ENCODE measurements around the gene CDK7.

Gene CDK7

DNA sequence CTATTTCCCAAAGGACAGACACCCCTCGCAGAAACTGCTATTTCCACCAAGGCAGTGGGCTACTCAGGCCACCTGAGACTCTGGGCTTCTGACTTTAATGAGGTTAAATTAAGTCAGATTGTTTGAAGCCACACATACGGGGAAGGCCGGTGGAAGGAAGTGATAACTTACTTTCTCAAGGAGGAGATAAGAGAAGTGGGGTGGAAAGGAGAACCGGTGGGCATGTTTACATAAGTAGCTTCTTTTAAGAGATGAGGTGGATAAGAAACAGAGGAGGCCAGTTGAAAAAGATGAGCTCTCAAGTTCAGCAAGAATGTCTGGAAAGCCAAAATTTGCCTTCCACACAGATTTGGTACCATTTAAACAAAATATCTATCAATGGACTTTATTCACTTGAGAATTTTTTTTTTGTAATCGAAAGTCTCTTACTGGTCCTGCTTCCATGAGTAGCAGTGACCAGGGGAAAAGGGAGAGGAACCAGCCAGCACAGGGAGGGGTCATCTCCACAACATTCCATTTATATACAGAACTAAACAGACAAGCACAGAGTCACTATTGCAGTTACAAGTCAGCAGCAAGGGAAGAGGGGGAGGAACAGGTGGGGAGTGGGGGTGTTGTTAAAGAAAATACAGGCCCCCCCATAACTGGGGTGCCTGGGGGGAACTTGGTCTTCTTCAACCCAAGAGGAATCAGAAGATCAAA is 77.9 kb downstream of the CDK7 start:
- no peaks in the 10 kb centered on the region for H3K4me1 ChIP-seq (ENCODE audit: control insufficient read depth in 2 of 2, insufficient read depth in 1 of 2, low read depth in 1 of 2, low read length in 2 of 2)
- no peak overlapping the region for H4K91ac ChIP-seq (ENCODE audit: low read depth, low read length, poor library complexity)
- no peak overlapping the region for H3K18ac ChIP-seq (ENCODE audit: low read length)
- no peak overlapping the region for H3K27ac ChIP-seq (replicated peaks; ENCODE audit: low read length)
- no peaks in the 10 kb centered on the region for H3K36me3 ChIP-seq (replicated peaks in 1 of 2; ENCODE audit: control insufficient read depth in 2 of 2, insufficient read depth in 2 of 2, low read length in 2 of 2)
- no peak overlapping the region for H3K4ac ChIP-seq (ENCODE audit: low read length)
- no peaks in the 10 kb centered on the region for H3K27me3 ChIP-seq (ENCODE audit: control insufficient read depth in 3 of 3, insufficient read depth in 3 of 3, low read depth in 1 of 3, low read length in 3 of 3)
- peaks cover 0 to 2% of the 10 kb centered on the region in 2 donors for H3K9me3 ChIP-seq (replicated peaks in 1 of 2; ENCODE audit: control insufficient read depth in 2 of 2, insufficient read depth in 1 of 2, low read depth in 1 of 2, low read length in 2 of 2)
- no peak overlapping the region for H2BK15ac ChIP-seq (ENCODE audit: low read length)
- no peak overlapping the region for H3K4me2 ChIP-seq (ENCODE audit: insufficient read depth, low read length, poor library complexity, severe bottlenecking)
- H3K79me1 ChIP-seq (ENCODE audit: low read depth, low read length) = no peaks in the 10 kb centered on the region
- H2BK5ac ChIP-seq (ENCODE audit: low read length) = no peak overlapping the region
- H3K23ac ChIP-seq (ENCODE audit: low read depth, low read length, poor library complexity) = no peak overlapping the region
- WGBS, 2 donors (ENCODE audit: extremely low coverage in 2 of 2, insufficient read length in 2 of 2, insufficient replicate concordance in 1 of 2) = no CpG with 5 or more reads among the region's 5 CpGs
- H2AK5ac ChIP-seq (ENCODE audit: low read depth, low read length) = no peak overlapping the region
- H3K4me3 ChIP-seq (ENCODE audit: low read length in 2 of 2) = no peak overlapping the region
- H3K9ac ChIP-seq (ENCODE audit: low read depth, low read length, poor library complexity) = no peak overlapping the region
- no peak overlapping the region for H2BK120ac ChIP-seq (ENCODE audit: low read depth, low read length)
- no peak overlapping the region for H3K14ac ChIP-seq (ENCODE audit: low read length)
- no peak overlapping the region for H4K8ac ChIP-seq (ENCODE audit: low read depth, low read length)
- H2BK12ac ChIP-seq (ENCODE audit: low read length) = no peak overlapping the region
- DNase-seq (ENCODE audit: low spot score) = no peak
- peak overlapping the region; percentile 37 for H2AFZ ChIP-seq (ENCODE audit: low read length)

DNA sequence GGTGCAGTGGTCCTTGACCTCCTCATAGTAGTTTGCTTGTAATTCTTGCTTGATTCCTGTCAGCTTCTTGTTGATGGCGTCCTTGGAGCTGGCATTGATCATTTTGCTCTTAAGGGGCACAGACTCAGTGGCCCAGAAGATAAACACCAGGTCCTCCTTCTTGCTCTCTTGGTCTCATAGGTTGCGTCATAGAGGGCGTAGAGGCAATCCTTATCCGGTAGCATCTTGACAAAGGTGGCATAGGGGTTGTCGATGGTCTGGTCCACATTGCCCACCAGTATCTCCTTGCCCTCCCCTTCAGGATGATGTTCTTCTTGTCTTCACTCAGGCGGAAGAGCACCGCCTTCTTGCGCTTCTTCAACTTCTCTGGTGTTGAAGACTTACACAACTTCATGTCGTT is 78.7 kb downstream of the CDK7 start:
- Histone ChIP-seq H3K23ac (ENCODE audit: low read depth, low read length, poor library complexity) (no peak overlapping the region), H3K4me1 (ENCODE audit: control insufficient read depth in 2 of 2, insufficient read depth in 1 of 2, low read depth in 1 of 2, low read length in 2 of 2) (no peaks in the 10 kb centered on the region), H3K18ac (ENCODE audit: low read length) (no peak overlapping the region), H3K4me2 (ENCODE audit: insufficient read depth, low read length, poor library complexity, severe bottlenecking) (no peak overlapping the region), H4K91ac (ENCODE audit: low read depth, low read length, poor library complexity) (no peak overlapping the region), H3K36me3 (replicated peaks in 1 of 2; ENCODE audit: control insufficient read depth in 2 of 2, insufficient read depth in 2 of 2, low read length in 2 of 2) (no peaks in the 10 kb centered on the region), H4K8ac (ENCODE audit: low read depth, low read length) (no peak overlapping the region), H3K4ac (ENCODE audit: low read length) (no peak overlapping the region), H3K14ac (ENCODE audit: low read length) (no peak overlapping the region), H2AFZ (ENCODE audit: low read length) (no peak overlapping the region), H2BK12ac (ENCODE audit: low read length) (no peak overlapping the region), H3K79me1 (ENCODE audit: low read depth, low read length) (no peaks in the 10 kb centered on the region), H3K9me3 (replicated peaks in 1 of 2; ENCODE audit: control insufficient read depth in 2 of 2, insufficient read depth in 1 of 2, low read depth in 1 of 2, low read length in 2 of 2) (peaks cover 0 to 2% of the 10 kb centered on the region in 2 donors), H2AK5ac (ENCODE audit: low read depth, low read length) (no peak overlapping the region), H3K4me3 (ENCODE audit: low read length in 2 of 2) (no peak overlapping the region), H2BK120ac (ENCODE audit: low read depth, low read length) (no peak overlapping the region), H2BK5ac (ENCODE audit: low read length) (no peak overlapping the region), H2BK15ac (ENCODE audit: low read length) (no peak overlapping the region), H3K27ac (replicated peaks; ENCODE audit: low read length) (no peak overlapping the region), H3K27me3 (ENCODE audit: control insufficient read depth in 3 of 3, insufficient read depth in 3 of 3, low read depth in 1 of 3, low read length in 3 of 3) (no peaks in the 10 kb centered on the region), H3K9ac (ENCODE audit: low read depth, low read length, poor library complexity) (no peak overlapping the region)
- WGBS, 2 donors (ENCODE audit: extremely low coverage in 2 of 2, insufficient read length in 2 of 2, insufficient replicate concordance in 1 of 2) = no CpG with 5 or more reads among the region's 9 CpGs
- DNase-seq (ENCODE audit: low spot score) = no peak

DNA sequence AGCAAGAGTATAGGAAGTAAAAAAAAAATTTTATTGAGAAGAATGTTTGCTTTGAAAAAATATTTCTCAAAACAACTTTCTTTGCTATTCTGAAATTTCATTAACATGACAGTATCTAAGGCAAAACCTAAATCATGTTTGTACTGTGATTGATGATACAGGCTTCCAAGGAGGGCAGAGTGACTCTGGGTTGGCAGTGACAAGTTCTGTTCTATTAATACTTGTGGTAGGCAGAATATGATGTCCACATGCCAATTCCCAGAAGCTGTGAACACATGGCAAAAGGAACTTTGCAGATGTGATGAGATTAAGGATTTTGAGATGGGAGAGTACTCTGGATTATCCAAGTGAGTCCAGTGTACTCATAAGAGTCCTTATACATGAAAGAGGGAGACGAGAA is 81.3 kb downstream of the CDK7 start:
- no CpG with 5 or more reads among the region's 1 CpG for WGBS, 2 donors (ENCODE audit: extremely low coverage in 2 of 2, insufficient read length in 2 of 2, insufficient replicate concordance in 1 of 2)
- DNase-seq (ENCODE audit: low spot score) = no peak
- no peak overlapping the region for H2AFZ ChIP-seq (ENCODE audit: low read length)

GRCh38 chr5:69317391-69317790 is 82.7 kb downstream of the CDK7 start:
- Histone ChIP-seq H2AFZ (ENCODE audit: low read length) (no peak overlapping the region), H2BK15ac (ENCODE audit: low read length) (no peak overlapping the region), H3K27me3 (ENCODE audit: control insufficient read depth in 3 of 3, insufficient read depth in 3 of 3, low read depth in 1 of 3, low read length in 3 of 3) (no peaks in the 10 kb centered on the region), H3K79me1 (ENCODE audit: low read depth, low read length) (no peaks in the 10 kb centered on the region), H3K14ac (ENCODE audit: low read length) (no peak overlapping the region), H3K4me2 (ENCODE audit: insufficient read depth, low read length, poor library complexity, severe bottlenecking) (no peak overlapping the region), H4K91ac (ENCODE audit: low read depth, low read length, poor library complexity) (no peak overlapping the region), H3K36me3 (replicated peaks in 1 of 2; ENCODE audit: control insufficient read depth in 2 of 2, insufficient read depth in 2 of 2, low read length in 2 of 2) (no peaks in the 10 kb centered on the region), H3K4me1 (ENCODE audit: control insufficient read depth in 2 of 2, insufficient read depth in 1 of 2, low read depth in 1 of 2, low read length in 2 of 2) (no peaks in the 10 kb centered on the region), H3K9me3 (replicated peaks in 1 of 2; ENCODE audit: control insufficient read depth in 2 of 2, insufficient read depth in 1 of 2, low read depth in 1 of 2, low read length in 2 of 2) (peaks cover 0 to 2% of the 10 kb centered on the region in 2 donors), H4K8ac (ENCODE audit: low read depth, low read length) (no peak overlapping the region), H3K27ac (replicated peaks; ENCODE audit: low read length) (no peak overlapping the region), H3K4me3 (ENCODE audit: low read length in 2 of 2) (no peak overlapping the region), H3K18ac (ENCODE audit: low read length) (no peak overlapping the region), H3K9ac (ENCODE audit: low read depth, low read length, poor library complexity) (no peak overlapping the region), H3K23ac (ENCODE audit: low read depth, low read length, poor library complexity) (no peak overlapping the region), H2BK120ac (ENCODE audit: low read depth, low read length) (no peak overlapping the region), H2BK12ac (ENCODE audit: low read length) (no peak overlapping the region), H2BK5ac (ENCODE audit: low read length) (no peak overlapping the region), H2AK5ac (ENCODE audit: low read depth, low read length) (no peak overlapping the region), H3K4ac (ENCODE audit: low read length) (no peak overlapping the region)
- DNase-seq (ENCODE audit: low spot score) = no peak
- no CpG with 5 or more reads among the region's 4 CpGs for WGBS, 2 donors (ENCODE audit: extremely low coverage in 2 of 2, insufficient read length in 2 of 2, insufficient replicate concordance in 1 of 2)

More for the DNA sequence above, 81.3 kb downstream of the CDK7 start:
- Histone ChIP-seq H3K27ac (replicated peaks; ENCODE audit: low read length) (no peak overlapping the region), H3K4ac (ENCODE audit: low read length) (no peak overlapping the region), H3K36me3 (replicated peaks in 1 of 2; ENCODE audit: control insufficient read depth in 2 of 2, insufficient read depth in 2 of 2, low read length in 2 of 2) (no peaks in the 10 kb centered on the region), H3K79me1 (ENCODE audit: low read depth, low read length) (no peaks in the 10 kb centered on the region), H4K91ac (ENCODE audit: low read depth, low read length, poor library complexity) (no peak overlapping the region), H2BK120ac (ENCODE audit: low read depth, low read length) (no peak overlapping the region), H3K9ac (ENCODE audit: low read depth, low read length, poor library complexity) (no peak overlapping the region), H3K23ac (ENCODE audit: low read depth, low read length, poor library complexity) (no peak overlapping the region), H3K14ac (ENCODE audit: low read length) (no peak overlapping the region), H2BK15ac (ENCODE audit: low read length) (no peak overlapping the region), H3K4me3 (ENCODE audit: low read length in 2 of 2) (no peak overlapping the region), H3K4me2 (ENCODE audit: insufficient read depth, low read length, poor library complexity, severe bottlenecking) (no peak overlapping the region), H3K9me3 (replicated peaks in 1 of 2; ENCODE audit: control insufficient read depth in 2 of 2, insufficient read depth in 1 of 2, low read depth in 1 of 2, low read length in 2 of 2) (peaks cover 0 to 2% of the 10 kb centered on the region in 2 donors), H2BK5ac (ENCODE audit: low read length) (no peak overlapping the region), H2AK5ac (ENCODE audit: low read depth, low read length) (no peak overlapping the region), H3K27me3 (ENCODE audit: control insufficient read depth in 3 of 3, insufficient read depth in 3 of 3, low read depth in 1 of 3, low read length in 3 of 3) (no peaks in the 10 kb centered on the region), H3K4me1 (ENCODE audit: control insufficient read depth in 2 of 2, insufficient read depth in 1 of 2, low read depth in 1 of 2, low read length in 2 of 2) (no peaks in the 10 kb centered on the region), H2BK12ac (ENCODE audit: low read length) (no peak overlapping the region), H4K8ac (ENCODE audit: low read depth, low read length) (no peak overlapping the region), H3K18ac (ENCODE audit: low read length) (no peak overlapping the region)

All from neuronal stem cell (in vitro differentiated cells).